K562 (cell line): ENCODE measurements around the gene SYF2. TPM values are rescaled to one million over a fixed set of nuclear protein-coding genes. Genes with fewer than 3 reads are reported as not detected.

Source experiments
- ATAC-seq: fragments of 200-7000 bp; cut with Tn5 transposase; 3 replicates; pipeline ENCODE4 v1.9.1; 2020; ENCODE audit warnings: moderate library complexity
- BruUV-seq: library from RNA; stranded (reverse); fragments of 400-500 nt; replicated peaks from 2 replicates; lab custom pipeline; 2021; lab: Mats Ljungman, UMichigan
- CTCF ChIA-PET: fragments of 300-600 bp; formaldehyde crosslinking; extraction: SDS; loops from one replicate; lab custom pipeline; 2021; ENCODE audit warnings: low intra/inter-chr PET ratio; lab: Yijun Ruan, JAX
- POLR2A ChIA-PET: fragments of 300-600, 350-650 bp; sonication (Branson Sonifier 250); formaldehyde crosslinking; extraction: SDS; loops from one replicate; lab custom pipeline; 2021; ENCODE audit warnings: antibody characterized with exemption, inconsistent platforms; lab: Yijun Ruan, JAX
- DNase-seq, 4 experiments: peaks; one replicate each; pipeline versions ENCODE4 v3.0.0 to v3.0.0-alpha.2; 2011 to 2018; ENCODE audit warnings: low spot score in 3 of 4, mixed read lengths in 3 of 4; ENCODE audit errors: extremely low read depth in 1 of 4
- FAIRE-seq: peaks from 2 replicates; lab custom pipeline; 2011; peaks lifted over from hg19 to GRCh38; lab: Jason Lieb, UNC
- H2AFZ ChIP-seq: 2 replicates; pipeline ENCODE4 v1.6.0; 2011; ENCODE audit warnings: low read depth, low read length, control low read depth, inconsistent platforms
- H3K27ac ChIP-seq: fragments of 200-600 bp; 3 replicates; pipeline ENCODE4 v1.8.0; 2011; ENCODE audit warnings: low read depth, mild to moderate bottlenecking, control low read depth, inconsistent platforms, low read length, moderate library complexity, mixed read lengths; ENCODE audit errors: extremely low read depth
- H3K27me3 ChIP-seq, 2 experiments: fragments of 300-600 bp in 1 of 2; 2 replicates in 1 of 2; 3 replicates in 1 of 2; pipeline versions ENCODE4 v1.6.0 to v1.8.0; 2011; ENCODE audit warnings: inconsistent platforms in 2 of 2, low read length in 2 of 2, mild to moderate bottlenecking in 1 of 2, mixed read lengths in 1 of 2, moderate library complexity in 1 of 2; ENCODE audit not compliant: control insufficient read depth in 2 of 2, insufficient read depth in 2 of 2
- H3K36me3 ChIP-seq: fragments of 300-600 bp; 3 replicates; pipeline ENCODE4 v1.8.0; 2011; ENCODE audit warnings: mild to moderate bottlenecking, low read length, inconsistent platforms; ENCODE audit not compliant: control insufficient read depth, insufficient read depth
- H3K4me1 ChIP-seq, 2 experiments: fragments of 200-600 bp in 1 of 2; replicated peaks in 1 of 2; 2 replicates in 1 of 2; 3 replicates in 1 of 2; pipeline versions ENCODE4 v1.5.1 to v1.8.0; 2011; ENCODE audit warnings: inconsistent platforms in 2 of 2, low read length in 2 of 2, mild to moderate bottlenecking in 1 of 2, mixed read lengths in 1 of 2, moderate library complexity in 1 of 2; ENCODE audit not compliant: control insufficient read depth in 2 of 2, insufficient read depth in 2 of 2
- H3K4me2 ChIP-seq: 2 replicates; pipeline ENCODE4 v1.6.1; 2011; ENCODE audit warnings: low read length, control low read depth, inconsistent platforms, mixed read lengths; ENCODE audit not compliant: insufficient read depth
- H3K4me3 ChIP-seq: fragments of 200-600 bp; sonication (generic), shearing (Covaris generic); 2 replicates; pipeline ENCODE4 v1.5.1; 2016; ENCODE audit warnings: control low read depth, inconsistent platforms
- H3K79me2 ChIP-seq: fragments of 200-600 bp; 3 replicates; pipeline ENCODE4 v1.8.0; 2011; ENCODE audit warnings: low read length, inconsistent platforms; ENCODE audit not compliant: control insufficient read depth, insufficient read depth
- H3K9ac ChIP-seq, 2 experiments: 2 replicates each; pipeline versions ENCODE4 v1.6.0 to v1.6.1; 2011; ENCODE audit warnings: low read depth in 2 of 2, low read length in 2 of 2, control low read depth in 1 of 2, inconsistent platforms in 1 of 2, mild to moderate bottlenecking in 1 of 2, mixed read lengths in 1 of 2; ENCODE audit not compliant: insufficient read depth in 1 of 2
- H3K9me1 ChIP-seq: one replicate; pipeline ENCODE4 v1.6.0; 2011; ENCODE audit warnings: inconsistent platforms, mild to moderate bottlenecking, low read length, moderate library complexity; ENCODE audit not compliant: control insufficient read depth, insufficient read depth
- H3K9me3 ChIP-seq: replicated peaks from 2 replicates; pipeline ENCODE4 v1.5.1; 2011; ENCODE audit warnings: low read depth, low read length, inconsistent platforms; ENCODE audit not compliant: control insufficient read depth, insufficient read depth
- H4K20me1 ChIP-seq: replicated peaks from 2 replicates; pipeline ENCODE4 v1.6.1; 2011; ENCODE audit warnings: low read length, inconsistent platforms, mixed read lengths; ENCODE audit not compliant: control insufficient read depth, insufficient read depth
- DPF2 ChIP-seq: fragments of 450-650 bp; IDR thresholded peaks from 2 replicates; pipeline ENCODE4 v1.6.1; 2016
- FOSL1 ChIP-seq: fragments of 200-800 bp; sonication (Bioruptor generic); conservative IDR thresholded peaks from 2 replicates; pipeline ENCODE4 v1.6.1; 2016; ENCODE audit warnings: missing genetic modification characterization, missing compliant biosample characterization
- FOXA3 ChIP-seq, 2 experiments: fragments of 450-650 bp in 1 of 2; sonication (generic) in 1 of 2; formaldehyde crosslinking; IDR thresholded peaks in 1 of 2; conservative IDR thresholded peaks in 1 of 2; 2 replicates each; pipeline versions ENCODE4 v1.4.0 to v1.8.0; 2020 to 2022; ENCODE audit warnings: mild to moderate bottlenecking in 2 of 2, missing genetic modification reagents in 1 of 2
- RBM17 ChIP-seq: fragments of 200-400 bp; formaldehyde crosslinking; IDR thresholded peaks from 2 replicates; pipeline ENCODE4 v1.6.1; 2017; ENCODE audit warnings: low read depth, mild to moderate bottlenecking, low read length, borderline replicate concordance
- RBM34 ChIP-seq: fragments of 200-400 bp; formaldehyde crosslinking; IDR thresholded peaks from 2 replicates; pipeline ENCODE4 v1.6.1; 2018; ENCODE audit warnings: low read length, borderline replicate concordance; ENCODE audit not compliant: insufficient read depth
- SMARCA4 ChIP-seq: fragments of 450-650 bp; IDR thresholded peaks from 2 replicates; pipeline ENCODE4 v1.6.1; 2016
- THRAP3 ChIP-seq: fragments of 450-650 bp; IDR thresholded peaks from 2 replicates; pipeline ENCODE4 v1.6.1; 2016; ENCODE audit warnings: mild to moderate bottlenecking, inconsistent platforms, borderline replicate concordance
- WGBS: fragments of 100-300 bp; shearing (Covaris generic); methylation state at CpG from one replicate; pipeline ENCODE4 v1.1.6; 2016; ENCODE audit warnings: low coverage, mixed read lengths; ENCODE audit not compliant: insufficient coverage; ENCODE audit errors: missing lambda C conversion rate; 5-methylcytosine and 5-hydroxymethylcytosine counted together
- in situ Hi-C: fragments of 300-500 bp; cut with MboI; formaldehyde crosslinking; loops from 4 replicates; pipeline ENCODE4 v1.15.0; 2018; ENCODE audit warnings: inconsistent platforms, mixed read lengths
- intact Hi-C: fragments of 100-400 bp; cut with micrococcal nuclease; formaldehyde crosslinking; loops from 2 replicates; pipeline ENCODE4 v1.14.2; 2022
- polyA plus RNA-seq, 8 experiments: library from polyadenylated mRNA; depleted of rRNA in 4 of 8; stranded (reverse) in 5 of 8; unstranded in 3 of 8; fragments of >200 nt; fragmentation: Nextera tagmentation in 2 of 8; fragmentation: Illumina TruSeq in 1 of 8; extraction: Ambion mirVana in 2 of 8; extraction: Trizol in 1 of 8; gene quantifications; 2 replicates each; pipeline versions ENCODE4 v1.2.1 to v1.2.3, GENCODE V29; 2011 to 2014; ENCODE audit warnings: inconsistent platforms in 1 of 8, missing spikeins in 1 of 8
- total RNA-seq, 7 experiments: library from RNA; depleted of rRNA in 6 of 7; stranded (reverse); fragments of >200 nt in 6 of 7; fragmentation: Illumina TruSeq in 2 of 7; extraction: Trizol in 2 of 7; gene quantifications; 2 replicates each; pipeline versions ENCODE4 v1.2.1 to v1.2.3, GENCODE V29; 2011 to 2021; ENCODE audit warnings: low replicate concordance in 1 of 7
- TF ChIP-seq, protein P1 (sequence below): fragments of 200-600 bp; sonication (generic); IDR thresholded peaks from one replicate; pipeline ENCODE4 v1.6.1; 2012; ENCODE audit warnings: mild to moderate bottlenecking, low read depth, low read length, inconsistent platforms
- TF ChIP-seq, protein P2 (sequence below): sonication (generic); formaldehyde crosslinking; IDR thresholded peaks from 2 replicates; pipeline ENCODE4 v1.9.0; 2022; ENCODE audit warnings: mild to moderate bottlenecking, missing genetic modification reagents
- TF ChIP-seq, protein P3 (sequence below): fragments of 450-650 bp; IDR thresholded peaks from 2 replicates; pipeline ENCODE4 v1.7.0; 2016; ENCODE audit warnings: borderline replicate concordance

Gene SYF2
- total and polyA plus RNA-seq, 9 of the 15 experiments (the other 6 are each of a cell fraction or from before 2014, with no cell fraction given) = 20.9 to 69.0 (median 43.2) TPM

DNA sequence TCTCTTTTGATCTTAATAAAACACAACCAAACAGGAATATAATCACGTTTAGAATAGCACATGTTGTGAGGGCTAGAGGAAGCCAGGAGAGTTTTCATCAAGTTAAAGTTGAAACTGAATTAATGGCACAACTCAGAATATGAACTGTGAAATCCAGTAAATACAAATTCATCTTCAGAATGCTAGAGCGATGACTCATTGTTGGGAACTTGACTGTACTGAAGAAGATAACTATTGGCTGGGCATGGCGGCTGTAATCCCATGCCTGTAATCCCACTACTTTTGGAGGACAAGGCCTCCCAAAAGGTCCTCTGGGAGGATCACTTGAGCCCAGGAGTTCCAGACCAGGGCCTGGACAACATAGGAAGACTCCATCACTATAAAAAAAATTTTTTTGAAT is 8.8 kb downstream of the SYF2 start:
- no peak for FAIRE-seq
- POLR2A ChIA-PET = interaction anchor here (13.3 kb wide), 1 partner anchor 7 kb away, joined by 113 read pairs; the partner anchor contains the start of gene SYF2
- Histone ChIP-seq H3K4me2 (no peak overlapping the region), H3K27ac (no peak overlapping the region), H3K9me1 (no peaks in the 10 kb centered on the region), H3K27me3 (no peaks in the 10 kb centered on the region), H3K79me2 (no peaks in the 10 kb centered on the region), H3K4me1 (peaks cover 0 to 6% of the 10 kb centered on the region in 2 experiments; a peak in 3 of 5 replicates), H3K4me3 (no peak overlapping the region), H4K20me1 (no peaks in the 10 kb centered on the region), H2AFZ (no peak overlapping the region), H3K36me3 (peaks cover 65% of the 10 kb centered on the region), H3K9ac (no peak overlapping the region), H3K9me3 (no peaks in the 10 kb centered on the region)
- intact Hi-C loops (no loop called here), in situ Hi-C loops (no loop called here)
- DNase-seq = no peak
- BruUV-seq = no TSS peak
- no peak for ATAC-seq
- CTCF ChIA-PET = no interaction called here
- WGBS = 44% methylated on average over 3 of the region's 3 CpGs
- TF ChIP-seq, protein P1, sequence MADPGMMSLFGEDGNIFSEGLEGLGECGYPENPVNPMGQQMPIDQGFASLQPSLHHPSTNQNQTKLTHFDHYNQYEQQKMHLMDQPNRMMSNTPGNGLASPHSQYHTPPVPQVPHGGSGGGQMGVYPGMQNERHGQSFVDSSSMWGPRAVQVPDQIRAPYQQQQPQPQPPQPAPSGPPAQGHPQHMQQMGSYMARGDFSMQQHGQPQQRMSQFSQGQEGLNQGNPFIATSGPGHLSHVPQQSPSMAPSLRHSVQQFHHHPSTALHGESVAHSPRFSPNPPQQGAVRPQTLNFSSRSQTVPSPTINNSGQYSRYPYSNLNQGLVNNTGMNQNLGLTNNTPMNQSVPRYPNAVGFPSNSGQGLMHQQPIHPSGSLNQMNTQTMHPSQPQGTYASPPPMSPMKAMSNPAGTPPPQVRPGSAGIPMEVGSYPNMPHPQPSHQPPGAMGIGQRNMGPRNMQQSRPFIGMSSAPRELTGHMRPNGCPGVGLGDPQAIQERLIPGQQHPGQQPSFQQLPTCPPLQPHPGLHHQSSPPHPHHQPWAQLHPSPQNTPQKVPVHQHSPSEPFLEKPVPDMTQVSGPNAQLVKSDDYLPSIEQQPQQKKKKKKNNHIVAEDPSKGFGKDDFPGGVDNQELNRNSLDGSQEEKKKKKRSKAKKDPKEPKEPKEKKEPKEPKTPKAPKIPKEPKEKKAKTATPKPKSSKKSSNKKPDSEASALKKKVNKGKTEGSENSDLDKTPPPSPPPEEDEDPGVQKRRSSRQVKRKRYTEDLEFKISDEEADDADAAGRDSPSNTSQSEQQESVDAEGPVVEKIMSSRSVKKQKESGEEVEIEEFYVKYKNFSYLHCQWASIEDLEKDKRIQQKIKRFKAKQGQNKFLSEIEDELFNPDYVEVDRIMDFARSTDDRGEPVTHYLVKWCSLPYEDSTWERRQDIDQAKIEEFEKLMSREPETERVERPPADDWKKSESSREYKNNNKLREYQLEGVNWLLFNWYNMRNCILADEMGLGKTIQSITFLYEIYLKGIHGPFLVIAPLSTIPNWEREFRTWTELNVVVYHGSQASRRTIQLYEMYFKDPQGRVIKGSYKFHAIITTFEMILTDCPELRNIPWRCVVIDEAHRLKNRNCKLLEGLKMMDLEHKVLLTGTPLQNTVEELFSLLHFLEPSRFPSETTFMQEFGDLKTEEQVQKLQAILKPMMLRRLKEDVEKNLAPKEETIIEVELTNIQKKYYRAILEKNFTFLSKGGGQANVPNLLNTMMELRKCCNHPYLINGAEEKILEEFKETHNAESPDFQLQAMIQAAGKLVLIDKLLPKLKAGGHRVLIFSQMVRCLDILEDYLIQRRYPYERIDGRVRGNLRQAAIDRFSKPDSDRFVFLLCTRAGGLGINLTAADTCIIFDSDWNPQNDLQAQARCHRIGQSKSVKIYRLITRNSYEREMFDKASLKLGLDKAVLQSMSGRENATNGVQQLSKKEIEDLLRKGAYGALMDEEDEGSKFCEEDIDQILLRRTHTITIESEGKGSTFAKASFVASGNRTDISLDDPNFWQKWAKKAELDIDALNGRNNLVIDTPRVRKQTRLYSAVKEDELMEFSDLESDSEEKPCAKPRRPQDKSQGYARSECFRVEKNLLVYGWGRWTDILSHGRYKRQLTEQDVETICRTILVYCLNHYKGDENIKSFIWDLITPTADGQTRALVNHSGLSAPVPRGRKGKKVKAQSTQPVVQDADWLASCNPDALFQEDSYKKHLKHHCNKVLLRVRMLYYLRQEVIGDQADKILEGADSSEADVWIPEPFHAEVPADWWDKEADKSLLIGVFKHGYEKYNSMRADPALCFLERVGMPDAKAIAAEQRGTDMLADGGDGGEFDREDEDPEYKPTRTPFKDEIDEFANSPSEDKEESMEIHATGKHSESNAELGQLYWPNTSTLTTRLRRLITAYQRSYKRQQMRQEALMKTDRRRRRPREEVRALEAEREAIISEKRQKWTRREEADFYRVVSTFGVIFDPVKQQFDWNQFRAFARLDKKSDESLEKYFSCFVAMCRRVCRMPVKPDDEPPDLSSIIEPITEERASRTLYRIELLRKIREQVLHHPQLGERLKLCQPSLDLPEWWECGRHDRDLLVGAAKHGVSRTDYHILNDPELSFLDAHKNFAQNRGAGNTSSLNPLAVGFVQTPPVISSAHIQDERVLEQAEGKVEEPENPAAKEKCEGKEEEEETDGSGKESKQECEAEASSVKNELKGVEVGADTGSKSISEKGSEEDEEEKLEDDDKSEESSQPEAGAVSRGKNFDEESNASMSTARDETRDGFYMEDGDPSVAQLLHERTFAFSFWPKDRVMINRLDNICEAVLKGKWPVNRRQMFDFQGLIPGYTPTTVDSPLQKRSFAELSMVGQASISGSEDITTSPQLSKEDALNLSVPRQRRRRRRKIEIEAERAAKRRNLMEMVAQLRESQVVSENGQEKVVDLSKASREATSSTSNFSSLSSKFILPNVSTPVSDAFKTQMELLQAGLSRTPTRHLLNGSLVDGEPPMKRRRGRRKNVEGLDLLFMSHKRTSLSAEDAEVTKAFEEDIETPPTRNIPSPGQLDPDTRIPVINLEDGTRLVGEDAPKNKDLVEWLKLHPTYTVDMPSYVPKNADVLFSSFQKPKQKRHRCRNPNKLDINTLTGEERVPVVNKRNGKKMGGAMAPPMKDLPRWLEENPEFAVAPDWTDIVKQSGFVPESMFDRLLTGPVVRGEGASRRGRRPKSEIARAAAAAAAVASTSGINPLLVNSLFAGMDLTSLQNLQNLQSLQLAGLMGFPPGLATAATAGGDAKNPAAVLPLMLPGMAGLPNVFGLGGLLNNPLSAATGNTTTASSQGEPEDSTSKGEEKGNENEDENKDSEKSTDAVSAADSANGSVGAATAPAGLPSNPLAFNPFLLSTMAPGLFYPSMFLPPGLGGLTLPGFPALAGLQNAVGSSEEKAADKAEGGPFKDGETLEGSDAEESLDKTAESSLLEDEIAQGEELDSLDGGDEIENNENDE = no peak
- TF ChIP-seq, protein P2, sequence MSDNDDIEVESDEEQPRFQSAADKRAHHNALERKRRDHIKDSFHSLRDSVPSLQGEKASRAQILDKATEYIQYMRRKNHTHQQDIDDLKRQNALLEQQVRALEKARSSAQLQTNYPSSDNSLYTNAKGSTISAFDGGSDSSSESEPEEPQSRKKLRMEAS (CRISPR knock-in tag) = no peak
- TF ChIP-seq RBM34 (no peak), FOSL1 (tag) (peak; percentile 84), RBM17 (no peak), SMARCA4 (no peak), FOXA3 (CRISPR knock-in tag; conservative IDR thresholded peaks at IDR 0.05 in 1 of 2, IDR thresholded peaks at IDR 0.05 in 1 of 2) (no peak), DPF2 (peak; percentile 40; the same call in 1 of the 2 replicates), THRAP3 (no peak)
- TF ChIP-seq, protein P3, sequence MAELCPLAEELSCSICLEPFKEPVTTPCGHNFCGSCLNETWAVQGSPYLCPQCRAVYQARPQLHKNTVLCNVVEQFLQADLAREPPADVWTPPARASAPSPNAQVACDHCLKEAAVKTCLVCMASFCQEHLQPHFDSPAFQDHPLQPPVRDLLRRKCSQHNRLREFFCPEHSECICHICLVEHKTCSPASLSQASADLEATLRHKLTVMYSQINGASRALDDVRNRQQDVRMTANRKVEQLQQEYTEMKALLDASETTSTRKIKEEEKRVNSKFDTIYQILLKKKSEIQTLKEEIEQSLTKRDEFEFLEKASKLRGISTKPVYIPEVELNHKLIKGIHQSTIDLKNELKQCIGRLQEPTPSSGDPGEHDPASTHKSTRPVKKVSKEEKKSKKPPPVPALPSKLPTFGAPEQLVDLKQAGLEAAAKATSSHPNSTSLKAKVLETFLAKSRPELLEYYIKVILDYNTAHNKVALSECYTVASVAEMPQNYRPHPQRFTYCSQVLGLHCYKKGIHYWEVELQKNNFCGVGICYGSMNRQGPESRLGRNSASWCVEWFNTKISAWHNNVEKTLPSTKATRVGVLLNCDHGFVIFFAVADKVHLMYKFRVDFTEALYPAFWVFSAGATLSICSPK = no peak
